Muscle of arm (tissue), 14 donors: ENCODE results near the gene HOMEZ. TPM values are rescaled to one million over a fixed set of nuclear protein-coding genes. Genes with fewer than 3 reads are reported as not detected.
"Not testable (repeated sequence)": the region's sequence is repeated elsewhere in the genome, so short reads cannot be mapped to it uniquely, and the experiment has no call there.

ENCODE experiments used
- DNase-seq: peaks from one replicate; pipeline ENCODE4 v3.0.0-alpha.2; 2013
- long read RNA-seq, 11 donors: transcript quantifications; one replicate each; lab custom pipeline, GENCODE V29; 2026
- polyA plus RNA-seq, 12 donors: library from polyadenylated mRNA; unstranded; fragments of 120-200 nt; gene quantifications; one replicate each; pipeline ENCODE4 v1.2.1, GENCODE V29; 2013; ENCODE audit not compliant: insufficient read length in 12 of 12

The HOMEZ gene
- polyA plus RNA-seq, result 10 to 100 TPM in 9 of 12 donors, 1 to 10 TPM in 2, not detected in 1; 9.1 to 25.5 (median 10.7) TPM
- long read RNA-seq, donor 1, full-length matches to known transcripts, result 7 of 7 reads
- long read RNA-seq, donor 1, partial matches to known transcripts, result 0 of 7 reads
- long read RNA-seq, donor 1, other reads (novel, unspliced or antisense), result 0 of 7 reads
- long read RNA-seq, donor 2, full-length matches to known transcripts, result 8 of 8 reads
- long read RNA-seq, donor 2, partial matches to known transcripts, result 0 of 8 reads
- long read RNA-seq, donor 2, other reads (novel, unspliced or antisense), result 0 of 8 reads
- long read RNA-seq, donor 3, full-length matches to known transcripts, result 4 of 4 reads
- long read RNA-seq, donor 3, partial matches to known transcripts, result 0 of 4 reads
- long read RNA-seq, donor 3, other reads (novel, unspliced or antisense), result 0 of 4 reads
- long read RNA-seq, donor 4, full-length matches to known transcripts, result 1 of 1 reads
- long read RNA-seq, donor 4, partial matches to known transcripts, result 0 of 1 reads
- long read RNA-seq, donor 4, other reads (novel, unspliced or antisense), result 0 of 1 reads
- long read RNA-seq, donor 5, full-length matches to known transcripts, result 7 of 513 reads
- long read RNA-seq, donor 5, partial matches to known transcripts, result 493 of 513 reads
- long read RNA-seq, donor 5, other reads (novel, unspliced or antisense), result 13 of 513 reads
- long read RNA-seq, donor 6, full-length matches to known transcripts, result 1 of 1 reads
- long read RNA-seq, donor 6, partial matches to known transcripts, result 0 of 1 reads
- long read RNA-seq, donor 6, other reads (novel, unspliced or antisense), result 0 of 1 reads
- long read RNA-seq, donor 7, full-length matches to known transcripts, result 1 of 1 reads
- long read RNA-seq, donor 7, partial matches to known transcripts, result 0 of 1 reads
- long read RNA-seq, donor 7, other reads (novel, unspliced or antisense), result 0 of 1 reads
- long read RNA-seq, donor 8, full-length matches to known transcripts, result 8 of 290 reads
- long read RNA-seq, donor 8, partial matches to known transcripts, result 282 of 290 reads
- long read RNA-seq, donor 8, other reads (novel, unspliced or antisense), result 0 of 290 reads
- long read RNA-seq, donor 9, full-length matches to known transcripts, result 3 of 3 reads
- long read RNA-seq, donor 9, partial matches to known transcripts, result 0 of 3 reads
- long read RNA-seq, donor 9, other reads (novel, unspliced or antisense), result 0 of 3 reads
- long read RNA-seq, donor 10, full-length matches to known transcripts, result 4 of 4 reads
- long read RNA-seq, donor 10, partial matches to known transcripts, result 0 of 4 reads
- long read RNA-seq, donor 10, other reads (novel, unspliced or antisense), result 0 of 4 reads
- long read RNA-seq, donor 11, full-length matches to known transcripts, result 2 of 2 reads
- long read RNA-seq, donor 11, partial matches to known transcripts, result 0 of 2 reads
- long read RNA-seq, donor 11, other reads (novel, unspliced or antisense), result 0 of 2 reads

- peak; percentile 98 for DNase-seq
Observed at GRCh38 chr14:23286020-23286901, at the start of gene HOMEZ. Gene HOMEZ (minus strand): TSS chr14:23286132. CDS start chr14:23285952, 180 bp downstream.

GRCh38 chr14:23335623-23336022 is 49.7 kb upstream of the HOMEZ start:
- DNase-seq, result no peak

- DNase-seq, result peak; percentile 84
Observed at GRCh38 chr14:23327947-23328744, 42.2 kb upstream of the HOMEZ start.

- DNase-seq, result no peak
Observed at GRCh38 chr14:23326491-23327332, 40.8 kb upstream of the HOMEZ start.

GRCh38 chr14:23325746-23326145 is 39.8 kb upstream of the HOMEZ start:
- DNase-seq, result not testable (repeated sequence)

- DNase-seq, result no peak
Observed at GRCh38 chr14:23324993-23325392, 39.1 kb upstream of the HOMEZ start.

GRCh38 chr14:23324455-23324846 is 38.5 kb upstream of the HOMEZ start:
- no peak for DNase-seq

GRCh38 chr14:23323838-23324454 is 38.0 kb upstream of the HOMEZ start:
- DNase-seq, result no peak

GRCh38 chr14:23322568-23323517 is 36.9 kb upstream of the HOMEZ start:
- no peak for DNase-seq

GRCh38 chr14:23321572-23322547 is 35.9 kb upstream of the HOMEZ start:
- DNase-seq, result peak; percentile 47

GRCh38 chr14:23320584-23321571 is 34.9 kb upstream of the HOMEZ start, which contains the start of gene PABPN1:
Gene PABPN1 (plus strand): TSS chr14:23321457. CDS start chr14:23321470, 13 bp downstream.
- peak; percentile 100 for DNase-seq

GRCh38 chr14:23319746-23320583 is 34.0 kb upstream of the HOMEZ start:
- no peak for DNase-seq

- no peak for DNase-seq
Observed at GRCh38 chr14:23316300-23316699, 30.4 kb upstream of the HOMEZ start.
